HCT116 (cell line): ENCODE measurements around the gene RFC1. TPM values are rescaled to one million over a fixed set of nuclear protein-coding genes. Genes with fewer than 3 reads are reported as not detected.

ENCODE experiments used
- ATAC-seq: fragments of 200-7000 bp; cut with Tn5 transposase; 2 replicates; pipeline ENCODE4 v1.9.1; 2020; ENCODE audit warnings: mild to moderate bottlenecking, moderate library complexity
- BruUV-seq: library from RNA; stranded (reverse); fragments of 400-500 nt; replicated peaks from 2 replicates; lab custom pipeline; 2021; lab: Mats Ljungman, UMichigan
- CTCF ChIA-PET: fragments of 300-600 bp; sonication (Branson Sonifier 250); formaldehyde crosslinking; loops from one replicate; lab custom pipeline; 2021; ENCODE audit warnings: antibody characterized with exemption; lab: Charles Lee
- POLR2A ChIA-PET: fragments of 300-600, 350-600 bp; sonication (Branson Sonifier 250); formaldehyde crosslinking; loops from one replicate; lab custom pipeline; 2021; ENCODE audit warnings: antibody characterized with exemption; lab: Charles Lee
- RAD21 ChIA-PET, 2 experiments: fragments of 300-600 bp; sonication (Branson Sonifier 250); formaldehyde crosslinking; loops; one replicate each; lab custom pipeline; 2023; ENCODE audit warnings: low total read pairs in 2 of 2; ENCODE audit not compliant: uncharacterized antibody in 2 of 2, unreplicated experiment in 2 of 2, low non-redundant PET in 1 of 2; lab: Charles Lee
- DNase-seq: peaks from one replicate; pipeline ENCODE4 v3.0.0-alpha.2; 2010; ENCODE audit warnings: low read depth, low spot score
- H2AFZ ChIP-seq: fragments of 200-600 bp; shearing (Covaris generic), sonication (generic); 2 replicates; pipeline ENCODE4 v1.6.1; 2017; ENCODE audit warnings: low read depth, mixed run types, mixed read lengths, antibody characterized with exemption, low read length; ENCODE audit not compliant: poor library complexity, severe bottlenecking
- H3K27ac ChIP-seq: 2 replicates; pipeline ENCODE4 v1.5.1; 2012; ENCODE audit warnings: low read depth, low read length
- H3K27me3 ChIP-seq: fragments of 200-600 bp; sonication (generic); 2 replicates; pipeline ENCODE4 v1.6.1; 2016; ENCODE audit warnings: mixed run types, low read length, mixed read lengths; ENCODE audit not compliant: insufficient read depth
- H3K36me3 ChIP-seq, 2 experiments: fragments of 200-500 bp in 1 of 2; fragments of 200-600 bp in 1 of 2; sonication (Bioruptor generic) in 1 of 2; sonication (generic) in 1 of 2; 2 replicates each; pipeline versions ENCODE4 v1.5.1 to v1.6.1; 2014 to 2016; ENCODE audit warnings: low read length in 2 of 2, inconsistent platforms in 1 of 2, mixed read lengths in 1 of 2, mixed run types in 1 of 2; ENCODE audit not compliant: insufficient read depth in 2 of 2, control insufficient read depth in 1 of 2
- H3K4me1 ChIP-seq, 2 experiments: fragments of 200-600 bp in 1 of 2; sonication (generic) in 1 of 2; 2 replicates each; pipeline versions ENCODE4 v1.5.1 to v1.6.1; 2012 to 2017; ENCODE audit warnings: low read length in 2 of 2, inconsistent platforms in 1 of 2, mild to moderate bottlenecking in 1 of 2, mixed read lengths in 1 of 2, mixed run types in 1 of 2, moderate library complexity in 1 of 2; ENCODE audit not compliant: insufficient read depth in 2 of 2, control insufficient read depth in 1 of 2
- H3K4me2 ChIP-seq: fragments of 200-600 bp; sonication (generic); 2 replicates; pipeline ENCODE4 v1.6.1; 2017; ENCODE audit warnings: mixed run types, low read length, mixed read lengths
- H3K4me3 ChIP-seq, 2 experiments: fragments of 200-600 bp in 1 of 2; sonication (generic) in 1 of 2; replicated peaks in 1 of 2; 2 replicates each; pipeline ENCODE4 v1.5.1; 2011 to 2016; ENCODE audit warnings: low read length in 2 of 2, control low read depth in 1 of 2, low read depth in 1 of 2, mild to moderate bottlenecking in 1 of 2, mixed read lengths in 1 of 2, mixed run types in 1 of 2
- H3K79me2 ChIP-seq: fragments of 200-600 bp; sonication (generic); 2 replicates; pipeline ENCODE4 v1.6.1; 2017; ENCODE audit warnings: mild to moderate bottlenecking, mixed run types, low read length, moderate library complexity, mixed read lengths; ENCODE audit not compliant: insufficient read depth
- H3K9ac ChIP-seq: fragments of 200-600 bp; sonication (generic); 2 replicates; pipeline ENCODE4 v1.6.1; 2016; ENCODE audit warnings: low read length, mixed read lengths
- H3K9me2 ChIP-seq: fragments of 200-600 bp; sonication (generic), shearing (Covaris generic); 2 replicates; pipeline ENCODE4 v1.6.1; 2017; ENCODE audit warnings: mixed run types, mild to moderate bottlenecking, moderate library complexity; ENCODE audit not compliant: insufficient read depth
- H3K9me3 ChIP-seq, 2 experiments: fragments of 200-500 bp in 1 of 2; fragments of 200-600 bp in 1 of 2; sonication (Bioruptor generic) in 1 of 2; sonication (generic) in 1 of 2; 2 replicates each; pipeline ENCODE4 v1.6.1; 2014 to 2017; ENCODE audit warnings: low read length in 2 of 2, mixed read lengths in 2 of 2, inconsistent platforms in 1 of 2, low read depth in 1 of 2, mild to moderate bottlenecking in 1 of 2, mixed run types in 1 of 2, moderate library complexity in 1 of 2; ENCODE audit not compliant: control insufficient read depth in 1 of 2, insufficient read depth in 1 of 2
- H4K20me1 ChIP-seq: fragments of 200-600 bp; sonication (generic), shearing (Covaris generic); 2 replicates; pipeline ENCODE4 v1.6.1; 2017; ENCODE audit warnings: mixed run types, mild to moderate bottlenecking, moderate library complexity; ENCODE audit not compliant: insufficient read depth
- CTCF ChIP-seq, 3 experiments: fragments of 200-600 bp in 1 of 3; sonication (generic) in 1 of 3; IDR thresholded peaks in 2 of 3; conservative IDR thresholded peaks in 1 of 3; 2 replicates each; pipeline ENCODE4 v1.5.1; 2012 to 2017; ENCODE audit warnings: low read depth in 2 of 3, low read length in 2 of 3, antibody characterized with exemption in 1 of 3, borderline replicate concordance in 1 of 3, control low read depth in 1 of 3, mild to moderate bottlenecking in 1 of 3, mixed read lengths in 1 of 3, mixed run types in 1 of 3, moderate library complexity in 1 of 3; ENCODE audit not compliant: insufficient read depth in 1 of 3
- EGR1 ChIP-seq: IDR thresholded peaks from 2 replicates; pipeline ENCODE4 v1.6.1; 2012; ENCODE audit warnings: low read depth
- EZH2phosphoT487 ChIP-seq: fragments of 200-600 bp; IDR thresholded peaks from 2 replicates; pipeline ENCODE4 v1.6.1; 2018; ENCODE audit warnings: antibody characterized with exemption, borderline replicate concordance
- JUND ChIP-seq: IDR thresholded peaks from 2 replicates; pipeline ENCODE4 v1.6.1; 2012
- POLR2AphosphoS5 ChIP-seq: IDR thresholded peaks from 2 replicates; pipeline ENCODE4 v1.6.1; 2011; ENCODE audit warnings: mild to moderate bottlenecking, low read depth, low read length, moderate library complexity
- RAD21 ChIP-seq: IDR thresholded peaks from 2 replicates; pipeline ENCODE4 v1.6.1; 2012; ENCODE audit warnings: low read depth, mild to moderate bottlenecking
- REST ChIP-seq: IDR thresholded peaks from 2 replicates; pipeline ENCODE4 v1.6.1; 2012; ENCODE audit warnings: low read depth
- SIN3A ChIP-seq: IDR thresholded peaks from 2 replicates; pipeline ENCODE4 v1.6.1; 2012; ENCODE audit warnings: low read depth
- SP1 ChIP-seq: IDR thresholded peaks from 2 replicates; pipeline ENCODE4 v1.6.1; 2012; ENCODE audit warnings: low read depth
- YY1 ChIP-seq: IDR thresholded peaks from 2 replicates; pipeline ENCODE4 v1.6.1; 2011; ENCODE audit warnings: low read length, low read depth, moderate library complexity, mild to moderate bottlenecking; ENCODE audit not compliant: insufficient replicate concordance; ENCODE audit errors: extremely low read depth
- ZNF274 ChIP-seq: fragments of 200-500 bp; sonication (Bioruptor generic); IDR thresholded peaks from 2 replicates; pipeline ENCODE4 v1.6.1; 2014; ENCODE audit warnings: mild to moderate bottlenecking, low read depth, low read length, inconsistent platforms
- intact Hi-C: fragments of 100-400 bp; cut with micrococcal nuclease; formaldehyde crosslinking; loops from 2 replicates; pipeline ENCODE4 v1.10.0; 2022
- total RNA-seq: library from RNA; stranded (reverse); gene quantifications from one replicate; pipeline ENCODE4 v1.2.1, GENCODE V29; 2021; ENCODE audit not compliant: unreplicated experiment

Gene RFC1
- total RNA-seq, 1 experiment from 2014 or later = 52.3 TPM

- no peak overlapping the region for H2AFZ ChIP-seq
- ChIA-PET RAD21 (no interaction called here), POLR2A (no interaction called here), CTCF (no interaction called here)
- peaks cover 11% of the 10 kb centered on the region for H3K79me2 ChIP-seq
- no peak overlapping the region for H3K27ac ChIP-seq
- no peaks in the 10 kb centered on the region for H3K9me2 ChIP-seq
- H3K9me3 ChIP-seq = no peaks in the 10 kb centered on the region
- TF ChIP-seq SIN3A (no peak), REST (no peak), JUND (no peak), RAD21 (no peak), ZNF274 (no peak), YY1 (no peak)
- ATAC-seq = no peak
- H3K9ac ChIP-seq = no peak overlapping the region
- H3K27me3 ChIP-seq = no peaks in the 10 kb centered on the region
- no peak overlapping the region for H3K4me2 ChIP-seq
- H3K4me1 ChIP-seq = peaks cover 0 to 18% of the 10 kb centered on the region in 2 experiments; a peak in 2 of 4 replicates
- H3K4me3 ChIP-seq = no peak overlapping the region
- no peaks in the 10 kb centered on the region for H4K20me1 ChIP-seq
- no peaks in the 10 kb centered on the region; a peak in 1 of 4 replicates for H3K36me3 ChIP-seq
- BruUV-seq = no TSS peak
- intact Hi-C loops = no loop called here
- DNase-seq = no peak
Observed at GRCh38 chr4:39324446-39324845, 41.7 kb downstream of the RFC1 start.

- POLR2A ChIA-PET = no interaction called here
- DNase-seq = no peak
- H3K9ac ChIP-seq = no peak overlapping the region
- no peak overlapping the region for H3K27ac ChIP-seq
- RAD21 ChIA-PET = no interaction called here
- H3K36me3 ChIP-seq = no peaks in the 10 kb centered on the region; a peak in 1 of 4 replicates
- H3K4me2 ChIP-seq = no peak overlapping the region
- CTCF ChIA-PET = no interaction called here
- no peaks in the 10 kb centered on the region for H3K9me3 ChIP-seq
- no peak for ATAC-seq
- H2AFZ ChIP-seq = no peak overlapping the region
- intact Hi-C loops = no loop called here
- H3K79me2 ChIP-seq = peaks cover 5% of the 10 kb centered on the region
- no TSS peak for BruUV-seq
- no peaks in the 10 kb centered on the region for H3K27me3 ChIP-seq
- no peaks in the 10 kb centered on the region for H3K9me2 ChIP-seq
- H3K4me3 ChIP-seq = no peak overlapping the region
- peaks cover 0 to 21% of the 10 kb centered on the region in 2 experiments; a peak in 2 of 4 replicates for H3K4me1 ChIP-seq
- no peaks in the 10 kb centered on the region for H4K20me1 ChIP-seq
- TF ChIP-seq SP1 (no peak), POLR2AphosphoS5 (no peak), EZH2phosphoT487 (no peak), CTCF (IDR thresholded peaks at IDR 0.05 in 2 of 3, conservative IDR thresholded peaks at IDR 0.05 in 1 of 3; ENCODE audit: borderline replicate concordance in 1 of 3, insufficient read depth in 1 of 3, low read depth in 2 of 3, low read length in 2 of 3) (no peak), REST (no peak), EGR1 (no peak)
Observed at GRCh38 chr4:39323821-39324220, 42.3 kb downstream of the RFC1 start.
